ENCODE data around the gene AQP12A.

- TF ChIP-seq POLR2AphosphoS5 (IDR thresholded peaks at IDR 0.05; ENCODE audit: low read depth, low read length) (no peak), TAF1 (IDR thresholded peaks at IDR 0.05; ENCODE audit: borderline replicate concordance, insufficient read depth, low read length) (no peak), SIN3A (IDR thresholded peaks at IDR 0.05; ENCODE audit: borderline replicate concordance, insufficient read depth, low read length) (no peak), REST (IDR thresholded peaks at IDR 0.05; ENCODE audit: insufficient read depth in 1 of 2, low read depth in 2 of 2, low read length in 2 of 2) (no peak), FOXP2 (optimal IDR thresholded peaks at IDR 0.05; ENCODE audit: borderline replicate concordance, extremely low read depth, extremely low read length, insufficient read depth) (no peak)
These were observed 4.5 kb upstream of the AQP12A start for GRCh38 chr2:240687045-240687740.
